Mesothelial cell of epicardium (in vitro differentiated cells): ENCODE data around the gene NOL12. TPM values are rescaled to one million over a fixed set of nuclear protein-coding genes. Genes with fewer than 3 reads are reported as not detected.

Source experiments
- DNase-seq, 2 experiments: peaks; one replicate each; pipeline ENCODE4 v3.0.0; 2021; ENCODE audit warnings: low spot score in 2 of 2; ENCODE audit not compliant: unreplicated experiment in 2 of 2
- H3K27ac Mint-ChIP-seq: 2 replicates; pipeline ENCODE4 v1.8.0; 2021; ENCODE audit warnings: mixed read lengths
- H3K27me3 Mint-ChIP-seq: 2 replicates; pipeline ENCODE4 v1.8.0; 2021; ENCODE audit warnings: low read depth, mixed read lengths
- H3K36me3 Mint-ChIP-seq: 2 replicates; pipeline ENCODE4 v1.8.0; 2021; ENCODE audit warnings: mixed read lengths
- H3K4me1 Mint-ChIP-seq: 2 replicates; pipeline ENCODE4 v1.8.0; 2021; ENCODE audit warnings: mixed read lengths
- H3K4me3 Mint-ChIP-seq: 2 replicates; pipeline ENCODE4 v1.8.0; 2021; ENCODE audit warnings: mild to moderate bottlenecking, moderate library complexity, mixed read lengths
- H3K9me3 Mint-ChIP-seq: 2 replicates; pipeline ENCODE4 v1.8.0; 2021; ENCODE audit warnings: mixed read lengths
- total RNA-seq: library from RNA; stranded (reverse); gene quantifications from 3 replicates; pipeline ENCODE4 v1.2.1, GENCODE V29; 2021
- TF ChIP-seq, protein P1 (sequence below): fragments of 200-600 bp; sonication (generic); IDR thresholded peaks from one replicate; pipeline ENCODE4 v1.5.0; 2021; ENCODE audit warnings: antibody characterized with exemption; ENCODE audit not compliant: unreplicated experiment

The NOL12 gene
- total RNA-seq, 1 donor from 2014 or later: 25.2 TPM

DNA sequence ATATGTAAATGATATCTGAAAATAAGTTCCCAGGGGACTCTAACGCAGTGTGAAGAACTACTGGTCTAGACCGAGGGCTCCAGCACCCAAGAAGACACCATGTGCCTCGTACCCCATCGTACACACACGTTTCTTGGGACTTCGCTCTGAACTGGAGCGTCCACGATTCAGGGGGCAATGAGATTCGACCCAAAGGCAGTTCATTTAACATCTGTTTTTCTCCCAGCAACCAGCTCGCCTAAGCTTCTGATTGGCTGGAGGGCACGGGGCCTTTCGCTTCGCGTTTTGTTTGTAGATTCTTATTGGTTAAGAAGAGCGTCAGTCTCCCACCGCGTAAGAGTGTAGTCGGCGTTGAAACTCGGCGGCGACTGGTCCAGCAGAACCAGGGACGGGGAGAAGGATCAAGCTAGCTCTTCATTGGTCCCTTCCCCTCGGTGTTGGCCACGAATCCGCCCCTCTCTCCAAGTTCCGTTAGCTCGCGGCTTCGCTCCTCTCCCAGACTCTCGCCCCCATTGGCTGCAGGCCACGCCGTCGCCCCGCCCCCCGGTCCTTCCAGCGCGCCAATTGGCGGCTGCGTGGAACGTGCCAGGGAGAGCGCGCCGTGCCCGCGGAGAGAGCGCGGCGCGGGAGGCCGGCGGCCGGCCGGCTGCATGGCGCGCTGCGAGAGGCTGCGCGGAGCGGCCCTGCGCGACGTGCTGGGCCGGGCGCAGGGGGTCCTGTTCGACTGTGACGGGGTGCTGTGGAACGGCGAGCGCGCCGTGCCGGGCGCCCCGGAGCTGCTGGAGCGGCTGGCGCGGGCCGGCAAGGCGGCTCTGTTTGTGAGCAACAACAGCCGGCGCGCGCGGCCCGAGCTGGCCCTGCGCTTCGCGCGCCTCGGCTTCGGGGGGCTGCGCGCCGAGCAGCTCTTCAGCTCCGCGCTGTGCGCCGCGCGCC is 27.7 kb upstream of the NOL12 start, which contains the start of gene PDXP:
PDXP (plus strand) TSS at position 591 of the 933 bp plus-strand sequence; CDS start at position 651, 60 bp downstream.
- Mint-ChIP-seq H3K4me1 (peaks cover 41% of the 10 kb centered on the region), H3K4me3 (peak within 1 kb of the TSS; percentile 81), H3K36me3 (no peaks in the 10 kb centered on the region), H3K9me3 (no peaks in the 10 kb centered on the region), H3K27me3 (no peaks in the 10 kb centered on the region), H3K27ac (peak within 1 kb of the TSS; percentile 98)
- DNase-seq: peak; percentile 97 to 99
- TF ChIP-seq, protein P1, sequence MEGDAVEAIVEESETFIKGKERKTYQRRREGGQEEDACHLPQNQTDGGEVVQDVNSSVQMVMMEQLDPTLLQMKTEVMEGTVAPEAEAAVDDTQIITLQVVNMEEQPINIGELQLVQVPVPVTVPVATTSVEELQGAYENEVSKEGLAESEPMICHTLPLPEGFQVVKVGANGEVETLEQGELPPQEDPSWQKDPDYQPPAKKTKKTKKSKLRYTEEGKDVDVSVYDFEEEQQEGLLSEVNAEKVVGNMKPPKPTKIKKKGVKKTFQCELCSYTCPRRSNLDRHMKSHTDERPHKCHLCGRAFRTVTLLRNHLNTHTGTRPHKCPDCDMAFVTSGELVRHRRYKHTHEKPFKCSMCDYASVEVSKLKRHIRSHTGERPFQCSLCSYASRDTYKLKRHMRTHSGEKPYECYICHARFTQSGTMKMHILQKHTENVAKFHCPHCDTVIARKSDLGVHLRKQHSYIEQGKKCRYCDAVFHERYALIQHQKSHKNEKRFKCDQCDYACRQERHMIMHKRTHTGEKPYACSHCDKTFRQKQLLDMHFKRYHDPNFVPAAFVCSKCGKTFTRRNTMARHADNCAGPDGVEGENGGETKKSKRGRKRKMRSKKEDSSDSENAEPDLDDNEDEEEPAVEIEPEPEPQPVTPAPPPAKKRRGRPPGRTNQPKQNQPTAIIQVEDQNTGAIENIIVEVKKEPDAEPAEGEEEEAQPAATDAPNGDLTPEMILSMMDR: no peak

DNA sequence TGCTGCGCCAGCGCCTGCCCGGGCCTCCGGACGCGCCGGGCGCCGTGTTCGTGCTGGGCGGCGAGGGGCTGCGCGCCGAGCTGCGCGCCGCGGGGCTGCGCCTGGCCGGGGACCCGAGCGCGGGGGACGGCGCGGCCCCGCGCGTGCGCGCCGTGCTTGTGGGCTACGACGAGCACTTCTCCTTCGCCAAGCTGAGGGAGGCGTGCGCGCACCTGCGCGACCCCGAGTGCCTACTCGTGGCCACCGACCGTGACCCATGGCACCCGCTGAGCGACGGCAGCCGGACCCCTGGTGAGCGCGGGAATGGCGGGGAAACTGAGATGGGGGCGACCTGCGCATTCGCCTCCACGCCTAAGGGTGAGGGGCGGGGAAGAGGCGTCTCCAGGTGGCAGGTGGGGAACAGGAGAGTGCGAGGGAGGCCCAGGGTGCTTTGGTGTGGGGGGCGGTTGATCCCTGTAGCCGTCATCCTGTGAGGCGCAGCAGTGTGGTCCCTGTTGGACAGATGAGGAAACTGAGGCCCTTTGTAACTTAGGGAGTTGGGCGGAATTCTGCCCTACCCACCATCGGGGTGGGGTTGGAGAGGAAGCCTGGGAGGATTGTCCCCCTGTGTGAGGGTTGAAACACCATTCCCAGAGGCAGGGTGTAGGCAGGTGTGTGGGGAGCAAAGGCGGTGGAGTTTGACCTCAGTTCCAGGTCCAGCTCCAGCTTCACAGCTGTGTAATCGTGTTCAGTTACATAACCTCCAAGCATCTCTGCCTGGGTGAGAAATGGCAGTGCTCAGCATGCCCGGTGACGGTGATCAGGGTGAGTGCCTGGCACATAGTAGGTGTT is 26.9 kb upstream of the NOL12 start:
- no peak for DNase-seq
- TF ChIP-seq, protein P1: no peak
- H3K9me3 Mint-ChIP-seq: no peaks in the 10 kb centered on the region
- H3K4me3 Mint-ChIP-seq: peak overlapping the region; percentile 71
- H3K27ac Mint-ChIP-seq: peak overlapping the region; percentile 53
- no peaks in the 10 kb centered on the region for H3K36me3 Mint-ChIP-seq
- no peaks in the 10 kb centered on the region for H3K27me3 Mint-ChIP-seq
- H3K4me1 Mint-ChIP-seq: peaks cover 41% of the 10 kb centered on the region

DNA sequence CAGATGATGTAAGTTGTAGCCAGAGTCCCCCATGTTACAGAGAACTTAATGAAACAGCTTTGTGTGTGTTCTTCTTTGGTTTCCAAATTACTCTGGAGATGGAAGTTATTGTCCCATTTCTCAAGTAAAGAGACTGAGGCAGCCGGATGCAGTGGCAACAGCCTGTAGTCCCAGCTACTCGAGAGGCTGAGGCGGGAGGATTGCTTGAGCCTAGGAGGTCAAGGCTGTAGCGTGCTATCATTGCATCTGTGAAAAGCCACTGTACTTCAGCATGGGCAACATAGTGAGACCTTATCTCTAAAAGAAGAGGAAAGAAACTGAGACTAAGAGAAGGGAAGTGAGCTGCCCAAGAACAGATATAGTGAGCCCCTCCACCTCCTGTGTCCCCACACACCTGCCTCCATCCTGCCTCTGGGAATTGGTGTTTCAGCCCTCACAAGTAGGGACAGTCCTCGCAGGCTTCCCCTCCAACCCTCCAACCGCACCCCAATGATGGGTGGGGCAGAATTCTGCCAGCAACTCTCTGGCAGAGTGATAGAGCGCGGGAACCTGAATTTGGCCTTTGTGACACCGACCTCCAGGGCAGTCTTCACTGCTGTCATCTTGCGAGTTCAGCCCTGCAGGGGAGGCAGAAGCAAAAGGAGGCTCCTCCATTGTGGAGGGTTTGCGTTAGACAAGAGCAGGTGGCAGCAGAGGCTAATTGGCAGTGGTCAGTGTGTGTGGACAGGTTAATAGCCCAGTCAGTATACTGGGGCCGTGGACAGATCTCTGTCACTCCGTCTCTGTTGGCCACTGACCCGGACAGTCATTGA is 26.0 kb upstream of the NOL12 start:
- Mint-ChIP-seq H3K27ac (peak overlapping the region; percentile 94), H3K36me3 (no peaks in the 10 kb centered on the region), H3K4me1 (peaks cover 41% of the 10 kb centered on the region), H3K4me3 (peak overlapping the region; percentile 71), H3K27me3 (no peaks in the 10 kb centered on the region), H3K9me3 (no peaks in the 10 kb centered on the region)
- no peak for DNase-seq
- TF ChIP-seq, protein P1: no peak

DNA sequence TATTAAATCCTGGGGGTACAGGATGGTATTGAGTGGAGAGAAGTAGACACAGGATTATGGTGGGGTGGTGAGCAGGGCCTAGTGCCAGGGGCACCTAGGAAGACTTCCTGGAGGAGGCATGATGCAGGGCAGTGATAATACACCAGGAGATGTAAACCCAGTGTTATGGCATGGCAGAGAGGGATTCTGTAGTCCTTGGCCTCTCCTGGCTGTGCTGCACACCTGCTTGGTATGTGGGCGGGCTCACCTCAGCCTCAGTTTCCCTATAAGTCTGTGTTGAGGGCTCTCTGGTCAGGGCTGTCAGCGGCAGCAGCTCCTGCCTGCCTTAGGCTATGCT is 25.5 kb upstream of the NOL12 start:
- Mint-ChIP-seq H3K27me3 (no peaks in the 10 kb centered on the region), H3K9me3 (no peaks in the 10 kb centered on the region), H3K4me1 (peaks cover 41% of the 10 kb centered on the region), H3K4me3 (peak overlapping the region; percentile 71), H3K27ac (peak overlapping the region; percentile 94), H3K36me3 (no peaks in the 10 kb centered on the region)
- TF ChIP-seq, protein P1: no peak
- DNase-seq: no peak
